Lung (tissue), 12 donors: ENCODE measurements around the gene DEGS1. TPM values are rescaled to one million over a fixed set of nuclear protein-coding genes. Genes with fewer than 3 reads are reported as not detected.

ENCODE experiments used
- ATAC-seq: fragments of 200-7000 bp; cut with Tn5 transposase; one replicate; pipeline ENCODE4 v1.9.1; 2020; ENCODE audit warnings: moderate number of reproducible peaks; ENCODE audit not compliant: insufficient read depth, low FRiP score
- DNase-seq, 3 donors: peaks; one replicate each; pipeline ENCODE4 v3.0.0-alpha.2; 2013 to 2017
- H3K27ac ChIP-seq, 2 donors: one replicate each; pipeline ENCODE4 v1.5.1; 2013; ENCODE audit warnings: mild to moderate bottlenecking in 2 of 2, moderate library complexity in 2 of 2, control low read depth in 1 of 2, inconsistent platforms in 1 of 2, low read depth in 1 of 2, low read length in 1 of 2
- H3K27me3 ChIP-seq, 3 donors: one replicate each; pipeline ENCODE4 v1.5.1; 2013; ENCODE audit warnings: low read length in 2 of 3; ENCODE audit not compliant: control insufficient read depth in 3 of 3, insufficient read depth in 3 of 3
- H3K36me3 ChIP-seq, 4 donors: one replicate each; pipeline ENCODE4 v1.5.1; 2013; ENCODE audit warnings: low read length in 4 of 4, mild to moderate bottlenecking in 1 of 4, moderate library complexity in 1 of 4; ENCODE audit not compliant: control insufficient read depth in 4 of 4, insufficient read depth in 4 of 4
- H3K4me1 ChIP-seq, 5 donors: one replicate each; pipeline ENCODE4 v1.5.1; 2013; ENCODE audit warnings: low read length in 5 of 5, mild to moderate bottlenecking in 2 of 5, moderate library complexity in 1 of 5; ENCODE audit not compliant: control insufficient read depth in 5 of 5, insufficient read depth in 5 of 5
- H3K4me3 ChIP-seq: one replicate; pipeline ENCODE4 v1.5.1; 2013; ENCODE audit warnings: mild to moderate bottlenecking, control low read depth, moderate library complexity
- H3K9ac ChIP-seq, 2 donors: one replicate each; pipeline ENCODE4 v1.5.1; 2013; ENCODE audit warnings: low read length in 2 of 2, control low read depth in 1 of 2; ENCODE audit not compliant: insufficient read depth in 1 of 2
- H3K9me3 ChIP-seq, 4 donors: one replicate each; pipeline ENCODE4 v1.5.1; 2013; ENCODE audit warnings: low read length in 3 of 4, mild to moderate bottlenecking in 1 of 4, moderate library complexity in 1 of 4; ENCODE audit not compliant: control insufficient read depth in 4 of 4, insufficient read depth in 3 of 4
- CTCF ChIP-seq: IDR thresholded peaks from 2 replicates; pipeline ENCODE4 v1.5.1; 2012; ENCODE audit warnings: mild to moderate bottlenecking; ENCODE audit errors: control extremely low read depth, extremely low read depth
- WGBS, 2 donors: extraction: QIAGEN DNeasy Blood & Tissue Kit; methylation state at CpG; one replicate each; pipeline ENCODE4 v1.1.7; 2013; 5-methylcytosine and 5-hydroxymethylcytosine counted together
- polyA plus RNA-seq, 2 donors: library from polyadenylated mRNA; stranded (reverse); fragments of 200-250 nt; gene quantifications; one replicate each; pipeline ENCODE4 v1.2.1, GENCODE V29; 2013
- total RNA-seq, 2 donors: library from RNA; depleted of rRNA in 1 of 2; stranded (reverse); fragments of >200 nt in 1 of 2; gene quantifications; one replicate each; pipeline ENCODE4 v1.2.1, GENCODE V29; 2014 to 2021
- donor health status: control.
- donor health status: control.
- donor health status: Bipolar disorder and iron deficiency.
- donor health status: healthy.
- donor health status: DM: yes; HTN: yes; CAD: no.

DEGS1 gene
- total and polyA plus RNA-seq, 4 donors = 41.2 to 69.7 (median 67.2) TPM

GRCh38 chr1:224157316-224157715 is 25.7 kb upstream of the DEGS1 start:
- no peak for ATAC-seq
- H3K4me3 ChIP-seq = no peak overlapping the region
- H3K9me3 ChIP-seq = no peaks in the 10 kb centered on the region
- peaks cover 12 to 23% (median 22%) of the 10 kb centered on the region in 4 donors for H3K36me3 ChIP-seq
- no peak for TF ChIP-seq CTCF
- no peak overlapping the region for H3K27ac ChIP-seq
- no peak for DNase-seq
- 94 to 95% methylated on average over 11 of the region's 11 CpGs for WGBS, 2 donors
- peaks cover 0 to 22% (median 0%) of the 10 kb centered on the region in 5 donors for H3K4me1 ChIP-seq
- H3K9ac ChIP-seq = no peak overlapping the region
- no peaks in the 10 kb centered on the region for H3K27me3 ChIP-seq

GRCh38 chr1:224159541-224159940 is 23.5 kb upstream of the DEGS1 start:
- 68 to 70% methylated on average over 6 of the region's 6 CpGs for WGBS, 2 donors
- Histone ChIP-seq H3K27me3 (no peaks in the 10 kb centered on the region), H3K4me3 (no peak overlapping the region), H3K9me3 (no peaks in the 10 kb centered on the region), H3K9ac (no peak overlapping the region), H3K4me1 (peaks cover 0 to 22% (median 0%) of the 10 kb centered on the region in 5 donors), H3K27ac (no peak overlapping the region), H3K36me3 (peaks cover 8 to 23% (median 21%) of the 10 kb centered on the region in 4 donors)
- DNase-seq = peak; percentile 43 to 89 (median 89)
- ATAC-seq = no peak
- TF ChIP-seq CTCF = no peak

- H3K9me3 ChIP-seq = no peaks in the 10 kb centered on the region
- no peaks in the 10 kb centered on the region for H3K27me3 ChIP-seq
- H3K36me3 ChIP-seq = peaks cover 8 to 23% (median 21%) of the 10 kb centered on the region in 4 donors
- H3K4me3 ChIP-seq = no peak overlapping the region
- DNase-seq = no peak
- no peak overlapping the region for H3K9ac ChIP-seq
- H3K27ac ChIP-seq = no peak overlapping the region
- H3K4me1 ChIP-seq = peaks cover 0 to 22% (median 0%) of the 10 kb centered on the region in 5 donors
- ATAC-seq = no peak
- TF ChIP-seq CTCF = no peak
- 86 to 91% methylated on average over 9 of the region's 9 CpGs for WGBS, 2 donors
Observed at GRCh38 chr1:224160171-224160682, 22.8 kb upstream of the DEGS1 start.

GRCh38 chr1:224162768-224163167 is 20.3 kb upstream of the DEGS1 start:
- no peaks in the 10 kb centered on the region for H3K27me3 ChIP-seq
- H3K4me3 ChIP-seq = no peak overlapping the region
- no peak overlapping the region for H3K27ac ChIP-seq
- no peaks in the 10 kb centered on the region for H3K9me3 ChIP-seq
- WGBS, 2 donors = 86 to 97% methylated on average over 8 of the region's 8 CpGs
- peaks cover 3 to 11% (median 8%) of the 10 kb centered on the region in 4 donors for H3K36me3 ChIP-seq
- DNase-seq (no peak), ATAC-seq (no peak)
- no peak overlapping the region for H3K9ac ChIP-seq
- no peak for TF ChIP-seq CTCF
- H3K4me1 ChIP-seq = peaks cover 0 to 22% (median 0%) of the 10 kb centered on the region in 5 donors
